ENCODE data around the gene ZC3HAV1L. TPM values are rescaled to one million over a fixed set of nuclear protein-coding genes. Genes with fewer than 3 reads are reported as not detected.

ZC3HAV1L gene
- total RNA-seq, 1 experiment from 2014 or later: 34.2 TPM

GRCh38 chr7:138980563-138981291, 55.1 kb downstream of the ZC3HAV1L start:
- DNase-seq: no peak

GRCh38 chr7:138979988-138980562, 55.8 kb downstream of the ZC3HAV1L start:
- H3K79me2 ChIP-seq (ENCODE audit: low read depth): peaks cover 50% of the 10 kb centered on the region
- no peak overlapping the region for H3K27ac ChIP-seq
- H3K27me3 ChIP-seq (ENCODE audit: insufficient read depth, low read depth): no peaks in the 10 kb centered on the region
- peaks cover 20% of the 10 kb centered on the region; the same call in 1 of the 2 replicates for H3F3A ChIP-seq (ENCODE audit: insufficient read depth, low read depth)
- H3K36me3 ChIP-seq (ENCODE audit: low read depth): no peaks in the 10 kb centered on the region
- TF ChIP-seq CTCF (conservative IDR thresholded peaks at IDR 0.05) (no peak), EZH2 (IDR thresholded peaks at IDR 0.05; ENCODE audit: low read depth) (no peak)
- H3K9me2 ChIP-seq (ENCODE audit: insufficient read depth): no peaks in the 10 kb centered on the region
- H3K4me2 ChIP-seq: peak overlapping the region; percentile 78
- H2AFZ ChIP-seq: peak overlapping the region; percentile 89
- H4K20me1 ChIP-seq (ENCODE audit: insufficient read depth): no peaks in the 10 kb centered on the region; the same call in 1 of the 2 replicates
- H3K9me3 ChIP-seq (ENCODE audit: insufficient read depth, low read depth): no peaks in the 10 kb centered on the region
- peak overlapping the region; percentile 73 for H3K4me3 ChIP-seq
- CTCF ChIA-PET: interaction anchor here (2.5 kb wide), 1 partner anchor 94 kb away, joined by 11 read pairs; no protein-coding TSS in a partner anchor
- intact Hi-C loops (cut with micrococcal nuclease; ENCODE audit: unreplicated experiment): loop anchor here (1.0 to 5.0 kb wide), 2 partner anchors 43 to 94 kb away; no protein-coding TSS in a partner anchor
- DNase-seq: no peak
- peaks cover 25% of the 10 kb centered on the region for H3K4me1 ChIP-seq (replicated peaks; ENCODE audit: insufficient read depth)
- TSS peak; percentile 59 for BruUV-seq (replicated peaks)
- POLR2A ChIA-PET (ENCODE audit: unreplicated experiment): interaction anchor here (0.5 to 1.1 kb wide), 2 partner anchors 25 to 89 kb away, joined by 5 to 8 read pairs; no protein-coding TSS in a partner anchor

More at GRCh38 chr7:138980563-138981291, 55.1 kb downstream of the ZC3HAV1L start:
- intact Hi-C loops (cut with micrococcal nuclease; ENCODE audit: unreplicated experiment): loop anchor here (1.0 to 5.0 kb wide), 3 partner anchors 43 to 94 kb away; no protein-coding TSS in a partner anchor
- H3K27ac ChIP-seq: no peak overlapping the region
- no peaks in the 10 kb centered on the region for H3K27me3 ChIP-seq (ENCODE audit: insufficient read depth, low read depth)
- H3K79me2 ChIP-seq (ENCODE audit: low read depth): peaks cover 43% of the 10 kb centered on the region
- no peak for TF ChIP-seq CTCF (conservative IDR thresholded peaks at IDR 0.05)
- no peak for TF ChIP-seq EZH2 (IDR thresholded peaks at IDR 0.05; ENCODE audit: low read depth)
- H3K4me2 ChIP-seq: peak overlapping the region; percentile 78
- H3K9me2 ChIP-seq (ENCODE audit: insufficient read depth): no peaks in the 10 kb centered on the region
- no peaks in the 10 kb centered on the region for H3K36me3 ChIP-seq (ENCODE audit: low read depth)
- BruUV-seq (replicated peaks): no TSS peak
- peak overlapping the region; percentile 73 for H3K4me3 ChIP-seq
- H4K20me1 ChIP-seq (ENCODE audit: insufficient read depth): no peaks in the 10 kb centered on the region; the same call in 1 of the 2 replicates
- H3K4me1 ChIP-seq (replicated peaks; ENCODE audit: insufficient read depth): peaks cover 27% of the 10 kb centered on the region
- peak overlapping the region; percentile 89 for H2AFZ ChIP-seq
- peaks cover 21% of the 10 kb centered on the region; the same call in 1 of the 2 replicates for H3F3A ChIP-seq (ENCODE audit: insufficient read depth, low read depth)
- H3K9me3 ChIP-seq (ENCODE audit: insufficient read depth, low read depth): no peaks in the 10 kb centered on the region
- CTCF ChIA-PET: interaction anchor here (2.5 kb wide), 1 partner anchor 94 kb away, joined by 11 read pairs; no protein-coding TSS in a partner anchor
- POLR2A ChIA-PET (ENCODE audit: unreplicated experiment): interaction anchor here (1.1 kb wide), 1 partner anchor 90 kb away, joined by 5 read pairs; no protein-coding TSS in a partner anchor

GRCh38 chr7:138979226-138979979, 56.4 kb downstream of the ZC3HAV1L start:
- peaks cover 25% of the 10 kb centered on the region for H3K4me1 ChIP-seq (replicated peaks; ENCODE audit: insufficient read depth)
- H3K79me2 ChIP-seq (ENCODE audit: low read depth): peaks cover 55% of the 10 kb centered on the region
- ChIA-PET CTCF (interaction anchor here (1.3 kb wide), 1 partner anchor 93 kb away, joined by 4 read pairs; no protein-coding TSS in a partner anchor), POLR2A (ENCODE audit: unreplicated experiment) (interaction anchor here (0.5 to 1.1 kb wide), 3 partner anchors 25 to 93 kb away, joined by 3 to 8 read pairs (median 5); no protein-coding TSS in a partner anchor)
- H3K27ac ChIP-seq: no peak overlapping the region
- peak in 1 of 2 experiments; percentile 51 for DNase-seq
- no peaks in the 10 kb centered on the region for H3K9me2 ChIP-seq (ENCODE audit: insufficient read depth)
- TF ChIP-seq EZH2 (IDR thresholded peaks at IDR 0.05; ENCODE audit: low read depth) (no peak), CTCF (conservative IDR thresholded peaks at IDR 0.05) (peak; percentile 42)
- peaks cover 20% of the 10 kb centered on the region; the same call in 1 of the 2 replicates for H3F3A ChIP-seq (ENCODE audit: insufficient read depth, low read depth)
- intact Hi-C loops (cut with micrococcal nuclease; ENCODE audit: unreplicated experiment): no loop called here
- peak overlapping the region; percentile 73; the same call in 1 of the 2 replicates for H3K4me3 ChIP-seq
- H3K27me3 ChIP-seq (ENCODE audit: insufficient read depth, low read depth): no peaks in the 10 kb centered on the region
- no peaks in the 10 kb centered on the region; the same call in 1 of the 2 replicates for H4K20me1 ChIP-seq (ENCODE audit: insufficient read depth)
- BruUV-seq (replicated peaks): no TSS peak
- no peaks in the 10 kb centered on the region for H3K36me3 ChIP-seq (ENCODE audit: low read depth)
- H3K9me3 ChIP-seq (ENCODE audit: insufficient read depth, low read depth): no peaks in the 10 kb centered on the region
- no peak overlapping the region for H2AFZ ChIP-seq
- peak overlapping the region; percentile 78 for H3K4me2 ChIP-seq
